ENCODE results near the gene MCTP1.

- TF ChIP-seq YY1 (IDR thresholded peaks at IDR 0.05; ENCODE audit: low read depth) (no peak), ZBTB7A (IDR thresholded peaks at IDR 0.05; ENCODE audit: low read depth) (no peak), REST (IDR thresholded peaks at IDR 0.05; ENCODE audit: low read depth) (no peak), USF1 (IDR thresholded peaks at IDR 0.05) (no peak), CEBPB (IDR thresholded peaks at IDR 0.05) (no peak)
Observed at GRCh38 chr5:95083606-95084005, 201.3 kb downstream of the MCTP1 start.
